ENCODE results near the gene SRBD1. TPM values are rescaled to one million over a fixed set of nuclear protein-coding genes. Genes with fewer than 3 reads are reported as not detected.

Gene SRBD1
- total and polyA plus RNA-seq, 2 experiments from 2014 or later = 8.1 to 19.2 TPM

GRCh38 chr2:45343251-45344017 lies 267.6 kb downstream of the SRBD1 start:
- Histone ChIP-seq H2AFZ (no peak overlapping the region), H3K36me3 (ENCODE audit: low read depth) (no peaks in the 10 kb centered on the region), H3K4me1 (ENCODE audit: insufficient read depth) (no peaks in the 10 kb centered on the region), H3K27me3 (replicated peaks; ENCODE audit: insufficient read depth) (peaks cover 8% of the 10 kb centered on the region; the same call in 1 of the 2 replicates), H4K20me1 (ENCODE audit: insufficient read depth) (no peaks in the 10 kb centered on the region), H3K9me2 (ENCODE audit: insufficient read depth) (no peaks in the 10 kb centered on the region), H3K27ac (no peak overlapping the region), H3K4me2 (ENCODE audit: unreplicated experiment) (no peak overlapping the region), H3K9ac (no peak overlapping the region), H3K79me2 (ENCODE audit: insufficient read depth) (no peaks in the 10 kb centered on the region), H3K4me3 (no peak overlapping the region), H3K9me3 (ENCODE audit: low read depth) (no peaks in the 10 kb centered on the region), H3F3A (ENCODE audit: insufficient read depth) (no peaks in the 10 kb centered on the region)
- 80 to 85% methylated on average over 19 of the region's 19 CpGs for WGBS, 2 experiments (ENCODE audit: low coverage in 1 of 2, low lambda C conversion rate in 2 of 2, missing lambda C conversion rate in 2 of 2)
- in situ Hi-C loops (cut with MboI) = no loop called here
- TF ChIP-seq EZH2 (IDR thresholded peaks at IDR 0.05; ENCODE audit: insufficient read depth, poor library complexity, severe bottlenecking) (no peak), EZH2phosphoT487 (IDR thresholded peaks at IDR 0.05; ENCODE audit: insufficient read depth, low read depth) (no peak)
- DNase-seq = no peak

GRCh38 chr2:45340318-45340717 lies 270.7 kb downstream of the SRBD1 start:
- no peak overlapping the region for H3K27ac ChIP-seq
- H2AFZ ChIP-seq = no peak overlapping the region
- H3K79me2 ChIP-seq (ENCODE audit: insufficient read depth) = no peaks in the 10 kb centered on the region
- no peak overlapping the region for H3K9ac ChIP-seq
- 61 to 65% methylated on average over 3 of the region's 3 CpGs for WGBS, 2 experiments (ENCODE audit: low coverage in 1 of 2, low lambda C conversion rate in 2 of 2, missing lambda C conversion rate in 2 of 2)
- no peaks in the 10 kb centered on the region for H3K36me3 ChIP-seq (ENCODE audit: low read depth)
- no peaks in the 10 kb centered on the region for H3K9me3 ChIP-seq (ENCODE audit: low read depth)
- no peaks in the 10 kb centered on the region for H3K9me2 ChIP-seq (ENCODE audit: insufficient read depth)
- no peaks in the 10 kb centered on the region for H3K4me1 ChIP-seq (ENCODE audit: insufficient read depth)
- H3F3A ChIP-seq (ENCODE audit: insufficient read depth) = no peaks in the 10 kb centered on the region
- no peaks in the 10 kb centered on the region for H4K20me1 ChIP-seq (ENCODE audit: insufficient read depth)
- in situ Hi-C loops (cut with MboI) = no loop called here
- H3K4me2 ChIP-seq (ENCODE audit: unreplicated experiment) = no peak overlapping the region
- TF ChIP-seq EZH2phosphoT487 (IDR thresholded peaks at IDR 0.05; ENCODE audit: insufficient read depth, low read depth) (no peak), EZH2 (IDR thresholded peaks at IDR 0.05; ENCODE audit: insufficient read depth, poor library complexity, severe bottlenecking) (no peak)
- H3K27me3 ChIP-seq (replicated peaks; ENCODE audit: insufficient read depth) = peaks cover 6% of the 10 kb centered on the region; the same call in 1 of the 2 replicates
- no peak overlapping the region for H3K4me3 ChIP-seq
- no peak for DNase-seq

GRCh38 chr2:45339253-45339652 lies 271.8 kb downstream of the SRBD1 start:
- Histone ChIP-seq H3K9me2 (ENCODE audit: insufficient read depth) (no peaks in the 10 kb centered on the region), H2AFZ (no peak overlapping the region), H3K9ac (no peak overlapping the region), H3K36me3 (ENCODE audit: low read depth) (no peaks in the 10 kb centered on the region), H3K4me3 (no peak overlapping the region), H3K27ac (no peak overlapping the region), H4K20me1 (ENCODE audit: insufficient read depth) (no peaks in the 10 kb centered on the region), H3K4me1 (ENCODE audit: insufficient read depth) (no peaks in the 10 kb centered on the region), H3K27me3 (replicated peaks; ENCODE audit: insufficient read depth) (peaks cover 6% of the 10 kb centered on the region; the same call in 1 of the 2 replicates), H3K4me2 (ENCODE audit: unreplicated experiment) (no peak overlapping the region), H3K9me3 (ENCODE audit: low read depth) (no peaks in the 10 kb centered on the region), H3F3A (ENCODE audit: insufficient read depth) (no peaks in the 10 kb centered on the region), H3K79me2 (ENCODE audit: insufficient read depth) (no peaks in the 10 kb centered on the region)
- TF ChIP-seq EZH2 (IDR thresholded peaks at IDR 0.05; ENCODE audit: insufficient read depth, poor library complexity, severe bottlenecking) = no peak
- no peak for TF ChIP-seq EZH2phosphoT487 (IDR thresholded peaks at IDR 0.05; ENCODE audit: insufficient read depth, low read depth)
- WGBS, 2 experiments (ENCODE audit: low coverage in 1 of 2, low lambda C conversion rate in 2 of 2, missing lambda C conversion rate in 2 of 2) = 75 to 79% methylated on average over 5 of the region's 5 CpGs
- no peak for DNase-seq
- in situ Hi-C loops (cut with MboI) = no loop called here

Small RNA genes within 50 kb of the gene (small RNA-seq; reads per million reads assigned to genes)
- not detected for gene RN7SL414P (ENCODE audit: low read depth, low replicate concordance)

Other genes with a start within 250 kb of the SRBD1 start
- 5.9 and 15.7 TPM in 2 replicates for gene PRKCE, start 40.4 kb upstream of the SRBD1 start, total RNA-seq (2014; rRNA removed; shearing (Covaris generic))
- gene PRKCE, start 40.4 kb upstream of the SRBD1 start, polyA plus RNA-seq (2016; fragmentation: Nextera tagmentation; extraction: Ambion mirVana) = 7.0 TPM in 2 replicates